ENCODE measurements around the gene SNX21.
A peak's percentile ranks its signal among the peaks of the same experiment; 100 is the strongest.

SNX21 gene

DNA sequence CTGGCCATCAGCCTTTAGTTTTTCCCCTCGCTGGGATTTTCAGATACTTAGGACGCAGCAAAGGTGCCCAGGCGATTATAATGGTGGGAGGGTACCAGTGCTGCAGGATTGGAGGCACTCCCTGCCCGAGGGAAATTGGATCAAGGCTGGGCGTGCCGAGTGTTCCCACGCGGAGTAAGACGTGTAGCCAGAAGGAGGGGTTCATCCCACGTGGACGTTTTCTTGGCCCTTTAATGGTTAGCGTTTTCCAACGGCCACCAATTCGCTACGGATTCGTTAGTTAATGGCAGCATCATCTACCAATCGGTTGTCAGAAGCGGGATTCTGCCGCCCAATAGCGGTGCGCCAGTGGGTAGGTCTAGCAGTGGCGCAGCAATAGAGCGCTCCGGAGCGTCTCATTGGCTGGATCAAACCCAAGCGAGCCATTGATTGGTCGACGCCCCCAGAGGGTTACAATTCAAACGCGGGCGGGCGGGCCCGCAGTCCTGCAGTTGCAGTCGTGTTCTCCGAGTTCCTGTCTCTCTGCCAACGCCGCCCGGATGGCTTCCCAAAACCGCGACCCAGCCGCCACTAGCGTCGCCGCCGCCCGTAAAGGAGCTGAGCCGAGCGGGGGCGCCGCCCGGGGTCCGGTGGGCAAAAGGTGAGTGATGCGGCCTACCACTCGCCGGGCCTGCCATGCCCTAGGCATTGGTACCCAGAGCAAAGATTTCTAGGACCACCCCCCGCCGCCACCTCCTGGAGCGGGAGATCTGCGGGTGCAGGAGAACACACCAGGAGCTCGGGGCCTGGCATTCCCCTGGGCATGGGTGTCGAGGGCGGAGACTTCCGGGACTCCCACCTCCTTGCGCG, 21.2 kb upstream of the SNX21 start, which contains the start of gene UBE2C:
Gene UBE2C, plus strand, starts transcription at position 488 of the 849 bp plus-strand sequence. Its CDS starts 52 bp downstream, at position 540.
- H3K27ac ChIP-seq (ENCODE audit: low read depth, low read length) = peak within 1 kb of the TSS; percentile 61
- peak within 1 kb of the TSS; percentile 67 for H2AFZ ChIP-seq (ENCODE audit: low read length, unreplicated experiment)
- H3K79me2 ChIP-seq (ENCODE audit: control insufficient read depth, insufficient read depth, low read length, unreplicated experiment) = peaks cover 30% of the 10 kb centered on the region
- peaks cover 24% of the 10 kb centered on the region for H3K36me3 ChIP-seq (ENCODE audit: insufficient read depth, low read length)
- no peaks in the 10 kb centered on the region for H3K27me3 ChIP-seq (ENCODE audit: insufficient read depth, low read length)
- H3K4me3 ChIP-seq (ENCODE audit: low read depth, low read length) = peak within 1 kb of the TSS; percentile 88
- peaks cover 16% of the 10 kb centered on the region for H3K4me1 ChIP-seq (ENCODE audit: control insufficient read depth, insufficient read depth, low read length, unreplicated experiment)

DNA sequence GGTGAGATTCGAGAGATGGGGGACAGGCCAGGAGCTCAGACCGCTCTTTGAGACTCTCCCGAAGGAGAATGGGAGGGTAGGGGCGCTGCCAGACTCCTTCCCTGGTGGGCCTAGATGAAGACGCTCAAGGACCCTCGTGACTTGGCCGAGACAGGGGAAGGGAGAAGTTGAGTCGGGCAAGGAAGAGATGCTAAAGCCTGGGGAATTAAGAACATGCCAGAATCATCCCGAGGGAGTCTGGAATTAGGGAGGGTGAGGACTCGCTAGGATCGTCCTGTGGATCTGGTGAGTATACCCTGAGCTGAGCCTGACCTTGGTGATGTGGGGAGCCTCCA, 20.6 kb upstream of the SNX21 start:
- H3K4me1 ChIP-seq (ENCODE audit: control insufficient read depth, insufficient read depth, low read length, unreplicated experiment) = peaks cover 22% of the 10 kb centered on the region
- peaks cover 30% of the 10 kb centered on the region for H3K79me2 ChIP-seq (ENCODE audit: control insufficient read depth, insufficient read depth, low read length, unreplicated experiment)
- H3K27ac ChIP-seq (ENCODE audit: low read depth, low read length) = peak overlapping the region; percentile 61
- H3K36me3 ChIP-seq (ENCODE audit: insufficient read depth, low read length) = peaks cover 24% of the 10 kb centered on the region
- H2AFZ ChIP-seq (ENCODE audit: low read length, unreplicated experiment) = peak overlapping the region; percentile 67
- H3K27me3 ChIP-seq (ENCODE audit: insufficient read depth, low read length) = no peaks in the 10 kb centered on the region
- H3K4me3 ChIP-seq (ENCODE audit: low read depth, low read length) = peak overlapping the region; percentile 88

DNA sequence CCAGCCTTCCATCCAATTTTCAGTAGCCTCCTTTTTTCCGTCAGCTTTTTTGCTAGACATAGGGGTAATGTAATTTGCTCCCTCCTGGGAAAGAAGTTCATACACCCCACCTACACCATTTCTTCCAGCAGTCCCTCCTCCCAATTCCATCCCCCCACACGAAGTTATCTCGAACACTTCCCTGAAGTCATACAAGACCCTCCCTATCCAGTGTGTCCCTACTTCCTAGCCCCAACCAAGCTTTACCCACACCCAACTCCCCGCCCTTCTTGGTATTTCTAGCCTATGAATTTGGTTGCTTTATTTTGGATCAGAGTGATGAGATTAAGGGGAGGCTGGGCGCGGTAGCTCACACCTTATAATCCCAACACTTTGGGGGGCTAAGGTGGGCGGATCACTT, 20.1 kb upstream of the SNX21 start:
- Histone ChIP-seq H3K4me1 (ENCODE audit: control insufficient read depth, insufficient read depth, low read length, unreplicated experiment) (peaks cover 22% of the 10 kb centered on the region), H3K27ac (ENCODE audit: low read depth, low read length) (peak overlapping the region; percentile 61; the same call in 1 of the 2 replicates), H2AFZ (ENCODE audit: low read length, unreplicated experiment) (no peak overlapping the region), H3K79me2 (ENCODE audit: control insufficient read depth, insufficient read depth, low read length, unreplicated experiment) (peaks cover 30% of the 10 kb centered on the region), H3K4me3 (ENCODE audit: low read depth, low read length) (peak overlapping the region; percentile 88), H3K36me3 (ENCODE audit: insufficient read depth, low read length) (peaks cover 24% of the 10 kb centered on the region), H3K27me3 (ENCODE audit: insufficient read depth, low read length) (no peaks in the 10 kb centered on the region)

DNA sequence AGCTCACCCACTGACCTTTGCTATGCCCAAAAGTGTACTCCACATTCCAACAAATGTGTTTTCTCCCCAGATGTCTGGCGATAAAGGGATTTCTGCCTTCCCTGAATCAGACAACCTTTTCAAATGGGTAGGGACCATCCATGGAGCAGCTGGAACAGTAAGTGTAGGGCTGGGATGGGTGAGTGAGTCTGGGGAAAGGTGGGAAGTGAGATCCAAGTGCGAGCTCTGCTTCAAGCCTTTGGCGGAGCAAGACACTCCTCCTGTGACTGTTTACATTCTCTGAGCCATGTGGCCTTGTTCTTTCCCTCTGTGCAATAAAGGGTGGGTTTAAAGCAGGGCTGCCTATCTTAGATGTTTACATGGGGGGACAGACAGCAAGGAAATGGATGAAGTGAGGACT, 19.3 kb upstream of the SNX21 start:
- Histone ChIP-seq H3K36me3 (ENCODE audit: insufficient read depth, low read length) (peaks cover 24% of the 10 kb centered on the region), H3K79me2 (ENCODE audit: control insufficient read depth, insufficient read depth, low read length, unreplicated experiment) (peaks cover 30% of the 10 kb centered on the region), H3K27ac (ENCODE audit: low read depth, low read length) (no peak overlapping the region), H3K27me3 (ENCODE audit: insufficient read depth, low read length) (no peaks in the 10 kb centered on the region), H3K4me1 (ENCODE audit: control insufficient read depth, insufficient read depth, low read length, unreplicated experiment) (peaks cover 22% of the 10 kb centered on the region), H2AFZ (ENCODE audit: low read length, unreplicated experiment) (no peak overlapping the region), H3K4me3 (ENCODE audit: low read depth, low read length) (peak overlapping the region; percentile 29; the same call in 1 of the 2 replicates)

DNA sequence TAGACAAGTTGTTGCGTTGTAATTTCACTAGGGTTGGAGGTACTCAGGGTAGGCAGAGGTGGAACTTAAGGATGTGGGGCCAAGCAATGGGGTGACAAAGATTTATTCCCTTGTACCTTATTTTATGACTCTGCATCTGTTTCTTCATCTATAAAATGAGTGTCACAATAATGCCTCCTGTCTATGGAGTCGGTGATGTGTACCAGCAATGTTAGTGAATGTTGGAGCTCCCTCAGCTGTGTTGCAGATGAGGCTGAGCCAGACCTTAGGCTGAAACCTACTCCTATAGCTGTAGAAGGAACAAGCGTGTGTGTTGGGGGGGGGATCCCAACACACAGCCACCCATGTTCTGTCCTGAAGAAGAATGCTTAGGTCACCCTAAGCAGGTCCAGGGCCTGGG, 16.6 kb upstream of the SNX21 start:
- no peak overlapping the region for H2AFZ ChIP-seq (ENCODE audit: low read length, unreplicated experiment)
- H3K36me3 ChIP-seq (ENCODE audit: insufficient read depth, low read length) = peaks cover 14% of the 10 kb centered on the region; the same call in 1 of the 2 replicates
- H3K4me1 ChIP-seq (ENCODE audit: control insufficient read depth, insufficient read depth, low read length, unreplicated experiment) = peaks cover 22% of the 10 kb centered on the region
- H3K79me2 ChIP-seq (ENCODE audit: control insufficient read depth, insufficient read depth, low read length, unreplicated experiment) = peaks cover 30% of the 10 kb centered on the region
- no peaks in the 10 kb centered on the region for H3K27me3 ChIP-seq (ENCODE audit: insufficient read depth, low read length)
- H3K4me3 ChIP-seq (ENCODE audit: low read depth, low read length) = no peak overlapping the region
- peak overlapping the region; percentile 70 for H3K27ac ChIP-seq (ENCODE audit: low read depth, low read length)

DNA sequence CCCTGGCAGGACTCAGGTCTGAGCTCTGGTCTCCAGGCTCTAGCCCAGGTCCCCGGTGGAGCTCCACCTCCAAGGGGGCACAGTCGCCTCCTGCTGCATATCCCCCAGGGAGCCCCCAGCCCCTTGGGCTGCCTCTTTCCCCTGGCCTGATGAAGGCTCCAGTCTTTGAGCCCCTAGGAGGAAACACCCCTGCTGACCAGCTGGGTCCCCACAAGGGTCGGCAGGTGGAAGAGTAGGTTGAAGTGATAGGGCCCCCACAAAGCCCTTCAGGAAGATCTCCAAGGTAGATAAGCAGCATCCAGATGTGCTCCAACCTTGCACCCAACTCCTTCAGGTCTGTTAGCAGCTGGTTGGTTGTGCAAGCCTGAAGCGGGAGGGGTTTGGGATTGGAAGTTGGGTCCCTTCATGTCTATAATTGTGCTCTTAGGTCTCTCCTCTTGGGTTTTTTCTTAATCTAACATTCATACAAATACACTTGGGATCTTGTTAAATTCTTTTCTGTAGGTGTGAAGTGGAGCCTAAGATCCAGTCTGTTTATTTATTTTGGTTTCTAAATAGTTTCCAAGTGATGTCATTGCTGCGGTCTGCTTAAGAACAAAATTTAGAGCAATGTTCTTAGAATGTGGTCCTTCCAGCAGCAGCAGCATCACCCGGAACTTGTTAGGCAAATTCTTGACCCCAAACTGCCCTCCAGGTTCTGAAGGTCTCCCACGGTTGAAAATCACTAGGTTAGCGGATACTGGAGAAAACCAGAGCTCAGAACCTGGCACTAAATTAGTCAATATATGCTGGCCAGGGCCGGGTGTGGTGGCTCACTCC, 16.0 kb upstream of the SNX21 start:
- Histone ChIP-seq H2AFZ (ENCODE audit: low read length, unreplicated experiment) (no peak overlapping the region), H3K4me1 (ENCODE audit: control insufficient read depth, insufficient read depth, low read length, unreplicated experiment) (peaks cover 22% of the 10 kb centered on the region), H3K4me3 (ENCODE audit: low read depth, low read length) (no peak overlapping the region), H3K27ac (ENCODE audit: low read depth, low read length) (peak overlapping the region; percentile 70), H3K79me2 (ENCODE audit: control insufficient read depth, insufficient read depth, low read length, unreplicated experiment) (peaks cover 29% of the 10 kb centered on the region), H3K27me3 (ENCODE audit: insufficient read depth, low read length) (no peaks in the 10 kb centered on the region), H3K36me3 (ENCODE audit: insufficient read depth, low read length) (peaks cover 14% of the 10 kb centered on the region; the same call in 1 of the 2 replicates)

DNA sequence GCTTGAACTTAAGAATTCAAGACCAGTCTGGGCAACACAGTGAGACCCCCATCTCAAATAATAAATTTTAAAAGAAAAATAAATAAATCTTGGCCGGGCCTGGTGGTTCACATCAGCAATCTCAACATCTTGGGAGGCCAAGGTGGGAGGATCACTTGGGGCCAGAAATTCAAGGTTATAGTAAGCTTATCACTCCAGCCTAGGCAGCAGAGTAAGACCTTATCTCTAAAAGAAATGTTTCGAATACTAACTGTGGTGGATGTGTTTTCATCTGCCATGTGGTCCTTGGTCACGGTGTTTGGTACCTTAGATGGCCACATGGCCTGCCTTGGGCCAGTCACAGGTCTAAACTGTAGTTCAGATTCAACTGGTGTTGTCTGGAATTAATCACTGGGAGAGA, 15.4 kb upstream of the SNX21 start:
- peaks cover 22% of the 10 kb centered on the region for H3K79me2 ChIP-seq (ENCODE audit: control insufficient read depth, insufficient read depth, low read length, unreplicated experiment)
- no peak overlapping the region for H3K4me3 ChIP-seq (ENCODE audit: low read depth, low read length)
- peaks cover 22% of the 10 kb centered on the region for H3K4me1 ChIP-seq (ENCODE audit: control insufficient read depth, insufficient read depth, low read length, unreplicated experiment)
- peaks cover 1% of the 10 kb centered on the region; the same call in 1 of the 2 replicates for H3K27me3 ChIP-seq (ENCODE audit: insufficient read depth, low read length)
- peaks cover 14% of the 10 kb centered on the region; the same call in 1 of the 2 replicates for H3K36me3 ChIP-seq (ENCODE audit: insufficient read depth, low read length)
- H3K27ac ChIP-seq (ENCODE audit: low read depth, low read length) = peak overlapping the region; percentile 70
- H2AFZ ChIP-seq (ENCODE audit: low read length, unreplicated experiment) = no peak overlapping the region

DNA sequence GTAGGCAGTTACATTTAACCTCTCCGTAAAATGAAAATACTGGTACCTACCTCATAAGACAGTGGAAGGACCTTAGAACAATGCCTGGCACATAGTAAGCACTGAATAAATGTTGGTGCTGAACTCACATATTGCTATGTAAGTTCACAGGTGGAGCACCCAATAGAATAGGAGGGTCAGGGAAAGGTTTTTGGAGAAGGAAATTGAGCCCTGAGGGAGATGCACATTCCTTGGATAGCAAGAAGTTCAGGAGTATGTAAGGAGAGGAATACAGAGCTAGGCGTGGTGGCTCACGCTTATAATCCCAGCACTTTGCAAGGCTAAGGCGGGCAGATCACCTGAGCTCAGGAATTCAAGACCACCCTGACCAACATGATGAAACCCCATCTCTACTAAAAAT, 14.1 kb upstream of the SNX21 start:
- Histone ChIP-seq H3K4me1 (ENCODE audit: control insufficient read depth, insufficient read depth, low read length, unreplicated experiment) (peaks cover 19% of the 10 kb centered on the region), H3K79me2 (ENCODE audit: control insufficient read depth, insufficient read depth, low read length, unreplicated experiment) (peaks cover 12% of the 10 kb centered on the region), H3K27me3 (ENCODE audit: insufficient read depth, low read length) (peaks cover 6% of the 10 kb centered on the region; the same call in 1 of the 2 replicates), H3K27ac (ENCODE audit: low read depth, low read length) (no peak overlapping the region), H3K4me3 (ENCODE audit: low read depth, low read length) (no peak overlapping the region), H2AFZ (ENCODE audit: low read length, unreplicated experiment) (no peak overlapping the region), H3K36me3 (ENCODE audit: insufficient read depth, low read length) (peaks cover 13% of the 10 kb centered on the region; the same call in 1 of the 2 replicates)

DNA sequence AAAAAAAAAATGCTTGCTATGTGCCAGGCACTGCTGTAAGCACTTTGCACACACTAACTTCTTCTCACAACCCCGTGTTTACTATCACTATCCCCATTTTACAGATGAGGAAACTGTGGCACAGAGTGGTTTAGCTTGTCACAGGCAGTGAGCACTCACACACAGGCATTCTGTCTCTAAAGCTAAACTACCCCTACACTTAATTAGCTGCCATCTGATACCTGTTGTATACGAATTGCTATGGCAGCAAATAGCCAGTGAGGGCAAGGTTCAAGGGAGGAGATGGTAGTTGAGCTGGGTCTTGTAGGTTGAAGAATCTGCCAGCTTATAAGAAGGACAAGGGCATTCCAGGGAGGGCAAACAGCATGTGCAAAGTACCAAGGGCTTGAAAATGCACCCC, 11.7 kb upstream of the SNX21 start:
- H3K4me1 ChIP-seq (ENCODE audit: control insufficient read depth, insufficient read depth, low read length, unreplicated experiment) = peaks cover 21% of the 10 kb centered on the region
- no peaks in the 10 kb centered on the region for H3K79me2 ChIP-seq (ENCODE audit: control insufficient read depth, insufficient read depth, low read length, unreplicated experiment)
- H2AFZ ChIP-seq (ENCODE audit: low read length, unreplicated experiment) = no peak overlapping the region
- H3K27ac ChIP-seq (ENCODE audit: low read depth, low read length) = no peak overlapping the region
- peaks cover 6% of the 10 kb centered on the region; the same call in 1 of the 2 replicates for H3K27me3 ChIP-seq (ENCODE audit: insufficient read depth, low read length)
- H3K36me3 ChIP-seq (ENCODE audit: insufficient read depth, low read length) = peaks cover 2% of the 10 kb centered on the region; the same call in 1 of the 2 replicates
- H3K4me3 ChIP-seq (ENCODE audit: low read depth, low read length) = no peak overlapping the region

DNA sequence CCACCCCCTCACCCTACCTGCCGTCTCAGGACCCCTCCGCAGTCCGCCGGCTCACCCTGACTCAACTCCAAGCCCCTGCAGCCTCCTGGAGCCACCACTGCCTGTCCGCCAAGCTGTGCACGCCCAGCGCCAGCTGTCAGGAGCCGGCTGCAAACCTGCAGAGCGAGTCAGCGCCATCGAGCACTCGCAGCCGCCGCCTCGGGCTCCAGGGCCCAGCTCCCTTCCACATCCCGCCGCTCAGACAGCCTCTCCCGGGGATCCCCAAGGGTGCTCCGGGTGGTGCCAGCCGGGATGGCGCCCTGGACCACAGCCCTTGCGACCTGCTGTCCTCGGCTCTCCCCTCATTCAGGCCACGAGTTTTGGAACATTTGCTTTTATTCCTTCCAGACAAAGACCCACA, 10.7 kb upstream of the SNX21 start:
- Histone ChIP-seq H3K36me3 (ENCODE audit: insufficient read depth, low read length) (no peaks in the 10 kb centered on the region), H2AFZ (ENCODE audit: low read length, unreplicated experiment) (no peak overlapping the region), H3K4me1 (ENCODE audit: control insufficient read depth, insufficient read depth, low read length, unreplicated experiment) (peaks cover 12% of the 10 kb centered on the region), H3K79me2 (ENCODE audit: control insufficient read depth, insufficient read depth, low read length, unreplicated experiment) (no peaks in the 10 kb centered on the region), H3K27me3 (ENCODE audit: insufficient read depth, low read length) (peaks cover 6% of the 10 kb centered on the region; the same call in 1 of the 2 replicates), H3K27ac (ENCODE audit: low read depth, low read length) (no peak overlapping the region), H3K4me3 (ENCODE audit: low read depth, low read length) (no peak overlapping the region)

All from ACC112 (cell line).